Measurements from ENCODE around the gene KMT2D.

Gene KMT2D

DNA sequence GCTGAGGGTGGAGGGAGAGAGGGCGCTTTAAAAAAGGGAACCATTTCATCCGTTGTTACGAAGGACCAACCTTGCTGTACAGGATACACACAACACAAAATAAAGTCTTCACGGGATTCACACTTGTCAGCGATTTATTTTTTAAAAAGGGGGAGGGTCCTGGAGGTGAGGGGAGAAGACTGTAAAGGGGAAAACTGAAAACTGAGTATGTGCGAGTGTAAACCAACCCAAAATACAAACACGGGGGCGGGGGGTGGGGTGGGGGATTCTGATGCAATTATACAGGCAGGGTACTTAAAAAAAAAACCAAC lies 41.5 kb downstream of the KMT2D start:
- no peak for DNase-seq (ENCODE audit: low read depth in 2 of 2)

- DNase-seq (ENCODE audit: low read depth in 2 of 2) = peak; percentile 88
These were observed 42.1 kb downstream of the KMT2D start, which contains the start of gene PRKAG1 for GRCh38 chr12:49018261-49019119. Gene PRKAG1 (minus strand): TSS chr12:49018776. CDS start chr12:49018740, 36 bp downstream.

DNA sequence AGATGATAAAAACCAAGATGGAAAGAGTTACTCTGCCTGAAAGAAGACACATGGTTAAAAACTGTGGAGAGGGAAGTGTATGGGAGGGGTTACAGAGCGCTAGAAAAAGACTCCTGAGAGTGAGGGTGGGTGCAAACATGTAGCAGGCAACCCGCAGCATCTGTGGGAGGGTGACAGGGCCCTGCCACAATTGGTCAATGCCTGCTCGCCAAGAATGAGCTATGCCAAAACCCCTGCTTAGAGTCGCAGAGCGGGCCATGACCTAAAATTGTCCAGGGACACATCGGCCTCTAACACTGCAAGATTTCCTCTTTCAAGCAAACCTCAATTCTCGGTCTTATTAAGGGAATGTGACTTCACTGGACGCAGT lies 42.7 kb downstream of the KMT2D start:
- DNase-seq (ENCODE audit: low read depth in 2 of 2) = peak; percentile 13 to 25

- no peak for DNase-seq (ENCODE audit: low read depth in 2 of 2)
These were observed 45.4 kb downstream of the KMT2D start for GRCh38 chr12:49015196-49015595.

- no peak for DNase-seq (ENCODE audit: low read depth in 2 of 2)
These were observed 46.0 kb downstream of the KMT2D start for GRCh38 chr12:49014547-49014946.

GRCh38 chr12:49013428-49013827 lies 47.2 kb downstream of the KMT2D start:
- DNase-seq (ENCODE audit: low read depth in 2 of 2) = no peak

GRCh38 chr12:49012739-49013138 lies 47.9 kb downstream of the KMT2D start:
- no peak for DNase-seq (ENCODE audit: low read depth in 2 of 2)

Measured in activated CD4-positive, alpha-beta T cell treated with anti-CD3 and anti-CD28 coated beads for 24 hours (primary cell).